HepG2 (cell line): ENCODE measurements around the gene CNTN5.

Experiments used
- ATF6 ChIP-seq: sonication (generic); formaldehyde crosslinking; conservative IDR thresholded peaks from 2 replicates; pipeline ENCODE4 v1.4.0; 2020; ENCODE audit warnings: missing genetic modification reagents
- EZH2 ChIP-seq: conservative IDR thresholded peaks from 2 replicates; pipeline ENCODE4 v1.6.1; 2012; ENCODE audit warnings: mild to moderate bottlenecking, low read depth, low read length, moderate library complexity
- FOXA1 ChIP-seq, 2 experiments: fragments of 450-650 bp in 1 of 2; sonication (generic) in 1 of 2; formaldehyde crosslinking in 1 of 2; IDR thresholded peaks; 2 replicates each; pipeline versions ENCODE4 v1.4.0 to v1.6.1; 2016 to 2020; ENCODE audit warnings: missing genetic modification reagents in 1 of 2
- GTF2F1 ChIP-seq: fragments of 150-350 bp; IDR thresholded peaks from 2 replicates; pipeline ENCODE4 v1.6.1; 2014; ENCODE audit warnings: low read length
- JUN ChIP-seq: sonication (generic); formaldehyde crosslinking; IDR thresholded peaks from 2 replicates; pipeline ENCODE4 v1.4.0; 2020; ENCODE audit warnings: mild to moderate bottlenecking, missing genetic modification reagents
- KDM5B ChIP-seq: sonication (generic); formaldehyde crosslinking; IDR thresholded peaks from 2 replicates; pipeline ENCODE4 v1.4.0; 2020; ENCODE audit warnings: missing genetic modification reagents, mild to moderate bottlenecking, borderline replicate concordance
- KLF6 ChIP-seq: IDR thresholded peaks from 2 replicates; pipeline ENCODE4 v1.8.0; 2016; ENCODE audit warnings: missing biosample characterization, missing genetic modification reagents
- POLR2A ChIP-seq, 2 experiments: IDR thresholded peaks; 2 replicates each; pipeline ENCODE4 v1.6.1; 2011; ENCODE audit warnings: low read depth in 2 of 2, low read length in 2 of 2, mild to moderate bottlenecking in 1 of 2, moderate library complexity in 1 of 2; ENCODE audit not compliant: insufficient read depth in 1 of 2
- SP2 ChIP-seq: sonication (generic); formaldehyde crosslinking; IDR thresholded peaks from 2 replicates; pipeline ENCODE4 v1.5.1; 2020; ENCODE audit warnings: mild to moderate bottlenecking, missing genetic modification reagents
- YY1 ChIP-seq: IDR thresholded peaks from 2 replicates; pipeline ENCODE4 v1.6.1; 2011; ENCODE audit warnings: low read length, low read depth, moderate library complexity, mild to moderate bottlenecking; ENCODE audit not compliant: insufficient read depth, insufficient replicate concordance
- ZFP36 ChIP-seq: fragments of 150-350 bp; IDR thresholded peaks from 2 replicates; pipeline ENCODE4 v1.6.1; 2018; ENCODE audit warnings: borderline replicate concordance, low read length, low read depth; ENCODE audit not compliant: partially characterized antibody
- ZKSCAN5 ChIP-seq: sonication (generic); formaldehyde crosslinking; IDR thresholded peaks from 2 replicates; pipeline ENCODE4 v1.5.1; 2020; ENCODE audit warnings: mild to moderate bottlenecking, missing genetic modification reagents
- ZSCAN22 ChIP-seq: sonication (generic); formaldehyde crosslinking; IDR thresholded peaks from 2 replicates; pipeline ENCODE4 v1.4.0; 2020; ENCODE audit warnings: mild to moderate bottlenecking, missing genetic modification reagents

- TF ChIP-seq ZFP36: no peak
- no peak for TF ChIP-seq SP2 (CRISPR knock-in tag)
- TF ChIP-seq POLR2A (IDR thresholded peaks at IDR 0.05; ENCODE audit: insufficient read depth in 1 of 2, low read depth in 2 of 2, low read length in 2 of 2): no peak
- TF ChIP-seq ZSCAN22 (CRISPR knock-in tag): no peak
- TF ChIP-seq GTF2F1: no peak
- TF ChIP-seq ATF6 (CRISPR knock-in tag): no peak
- TF ChIP-seq JUN (CRISPR knock-in tag): no peak
- TF ChIP-seq ZKSCAN5 (CRISPR knock-in tag): no peak
- no peak for TF ChIP-seq KDM5B (CRISPR knock-in tag)
- no peak for TF ChIP-seq YY1
- no peak for TF ChIP-seq EZH2
- no peak for TF ChIP-seq KLF6 (CRISPR knock-in tag)
- no peak for TF ChIP-seq FOXA1 (IDR thresholded peaks at IDR 0.05)
- no peak for TF ChIP-seq FOXA1 (CRISPR knock-in tag; IDR thresholded peaks at IDR 0.05)
These were observed 666.6 kb downstream of the CNTN5 start for GRCh38 chr11:99687320-99687719.
